K562 (cell line): ENCODE data around the gene TMEM273. TPM values are rescaled to one million over a fixed set of nuclear protein-coding genes. Genes with fewer than 3 reads are reported as not detected.

Source experiments
- ELF2 ChIP-seq: fragments of 250-450 bp; sonication (Bioruptor Pico); IDR thresholded peaks from 2 replicates; pipeline ENCODE4 v1.5.0; 2021; ENCODE audit warnings: mild to moderate bottlenecking
- ELK3 ChIP-seq: fragments of 450-650 bp; formaldehyde crosslinking; IDR thresholded peaks from 2 replicates; pipeline ENCODE4 v1.4.0; 2020; ENCODE audit warnings: mild to moderate bottlenecking
- EP300 ChIP-seq: IDR thresholded peaks from 2 replicates; pipeline ENCODE4 v1.6.1; 2012; ENCODE audit warnings: low read length, improper control_type of control experiment
- FOXO4 ChIP-seq: fragments of 450-650 bp; formaldehyde crosslinking; IDR thresholded peaks from 2 replicates; pipeline ENCODE4 v1.4.0; 2020; ENCODE audit warnings: mild to moderate bottlenecking, moderate library complexity
- GTF2E2 ChIP-seq: fragments of 200-800 bp; sonication (Bioruptor generic); IDR thresholded peaks from 2 replicates; pipeline ENCODE4 v1.6.1; 2016; ENCODE audit warnings: missing genetic modification characterization, missing compliant biosample characterization
- HLTF ChIP-seq: fragments of 450-650 bp; IDR thresholded peaks from 2 replicates; pipeline ENCODE4 v1.6.1; 2016
- KHSRP ChIP-seq: fragments of 450-650 bp; IDR thresholded peaks from 2 replicates; pipeline ENCODE4 v1.6.1; 2017
- NCOA1 ChIP-seq: fragments of 450-650 bp; IDR thresholded peaks from 2 replicates; pipeline ENCODE4 v1.6.1; 2016; ENCODE audit warnings: low read depth
- STAT6 ChIP-seq: sonication (generic); formaldehyde crosslinking; IDR thresholded peaks from 2 replicates; pipeline ENCODE4 v1.8.1; 2023; ENCODE audit warnings: mild to moderate bottlenecking, missing genetic modification reagents
- ZNF232 ChIP-seq: sonication (generic); formaldehyde crosslinking; IDR thresholded peaks from 2 replicates; pipeline ENCODE4 v1.8.0; 2022; ENCODE audit warnings: mild to moderate bottlenecking, missing genetic modification reagents
- ZNF431 ChIP-seq: sonication (generic); formaldehyde crosslinking; IDR thresholded peaks from 2 replicates; pipeline ENCODE4 v1.8.0; 2022; ENCODE audit warnings: mild to moderate bottlenecking, missing genetic modification reagents
- polyA plus RNA-seq, 8 experiments: library from polyadenylated mRNA; depleted of rRNA in 4 of 8; stranded (reverse) in 5 of 8; unstranded in 3 of 8; fragments of >200 nt; fragmentation: Nextera tagmentation in 2 of 8; fragmentation: Illumina TruSeq in 1 of 8; extraction: Ambion mirVana in 2 of 8; extraction: Trizol in 1 of 8; gene quantifications; 2 replicates each; pipeline versions ENCODE4 v1.2.1 to v1.2.3, GENCODE V29; 2011 to 2014; ENCODE audit warnings: inconsistent platforms in 1 of 8, missing spikeins in 1 of 8
- total RNA-seq, 7 experiments: library from RNA; depleted of rRNA in 6 of 7; stranded (reverse); fragments of >200 nt in 6 of 7; fragmentation: Illumina TruSeq in 2 of 7; extraction: Trizol in 2 of 7; gene quantifications; 2 replicates each; pipeline versions ENCODE4 v1.2.1 to v1.2.3, GENCODE V29; 2011 to 2021; ENCODE audit warnings: low replicate concordance in 1 of 7
- TF ChIP-seq, protein P1 (sequence below), 2 experiments: fragments of 450-650 bp in 1 of 2; sonication (generic) in 1 of 2; formaldehyde crosslinking in 1 of 2; IDR thresholded peaks; 2 replicates each; pipeline versions ENCODE4 v1.7.1 to v1.9.0; 2016 to 2022; ENCODE audit warnings: inconsistent platforms in 1 of 2, mild to moderate bottlenecking in 1 of 2, missing genetic modification reagents in 1 of 2

Gene TMEM273
- total and polyA plus RNA-seq, 9 of the 15 experiments (the other 6 are each of a cell fraction or from before 2014, with no cell fraction given): 39.2 to 131 (median 95.6) TPM

DNA sequence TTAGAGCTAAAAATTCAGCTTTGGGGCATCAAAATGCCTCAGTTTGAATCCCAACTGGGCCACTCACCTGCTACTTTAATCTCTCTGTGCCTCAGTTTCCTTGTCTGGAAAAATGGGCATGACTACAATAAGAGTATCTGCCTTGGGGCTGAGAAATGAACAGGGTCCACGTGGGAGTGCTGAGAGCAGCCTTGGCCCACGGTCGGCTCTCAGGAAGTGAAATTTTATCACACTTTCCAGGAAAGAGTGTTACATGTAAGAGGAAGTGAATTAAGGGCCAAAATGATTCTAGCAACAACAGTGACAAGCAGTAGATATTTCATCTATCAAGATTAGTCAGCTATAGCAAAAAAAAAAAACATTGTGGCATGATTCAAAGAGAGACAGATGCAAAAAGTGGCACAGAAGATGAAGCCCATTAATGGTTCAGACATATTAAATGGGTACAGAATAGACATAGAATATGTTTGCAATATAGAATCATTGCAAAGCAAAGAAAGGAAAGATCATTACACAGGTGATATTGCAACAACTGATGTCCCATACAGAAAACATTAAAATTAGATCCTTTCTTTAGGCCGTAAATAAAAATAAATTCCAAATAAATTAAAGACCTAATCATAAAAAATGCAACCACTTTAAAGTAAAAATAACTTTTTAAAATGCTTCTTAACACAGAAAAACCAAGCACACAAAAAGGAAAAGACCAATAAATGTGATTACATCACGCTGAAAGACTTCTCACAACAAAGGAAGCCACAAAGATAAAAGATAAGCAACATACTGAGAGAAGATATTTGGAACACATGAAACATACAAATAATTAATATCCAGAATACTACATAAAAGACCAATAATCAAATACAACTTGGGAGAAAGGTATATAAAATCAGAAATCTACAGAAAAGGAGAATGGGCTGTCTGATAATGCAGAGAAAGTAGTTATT lies 4.3 kb downstream of the TMEM273 start (continued):
- TF ChIP-seq ZNF431 (CRISPR knock-in tag) (no peak), KHSRP (no peak; the same call in 1 of the 2 replicates), STAT6 (CRISPR knock-in tag) (no peak), ELK3 (CRISPR knock-in tag) (no peak), ZNF232 (CRISPR knock-in tag) (no peak), HLTF (no peak), ELF2 (peak; percentile 65; the same call in 1 of the 2 replicates), GTF2E2 (tag) (peak; percentile 63; the same call in 1 of the 2 replicates), FOXO4 (CRISPR knock-in tag) (no peak), EP300 (peak; percentile 95), NCOA1 (peak; percentile 86)
- TF ChIP-seq, protein P1, sequence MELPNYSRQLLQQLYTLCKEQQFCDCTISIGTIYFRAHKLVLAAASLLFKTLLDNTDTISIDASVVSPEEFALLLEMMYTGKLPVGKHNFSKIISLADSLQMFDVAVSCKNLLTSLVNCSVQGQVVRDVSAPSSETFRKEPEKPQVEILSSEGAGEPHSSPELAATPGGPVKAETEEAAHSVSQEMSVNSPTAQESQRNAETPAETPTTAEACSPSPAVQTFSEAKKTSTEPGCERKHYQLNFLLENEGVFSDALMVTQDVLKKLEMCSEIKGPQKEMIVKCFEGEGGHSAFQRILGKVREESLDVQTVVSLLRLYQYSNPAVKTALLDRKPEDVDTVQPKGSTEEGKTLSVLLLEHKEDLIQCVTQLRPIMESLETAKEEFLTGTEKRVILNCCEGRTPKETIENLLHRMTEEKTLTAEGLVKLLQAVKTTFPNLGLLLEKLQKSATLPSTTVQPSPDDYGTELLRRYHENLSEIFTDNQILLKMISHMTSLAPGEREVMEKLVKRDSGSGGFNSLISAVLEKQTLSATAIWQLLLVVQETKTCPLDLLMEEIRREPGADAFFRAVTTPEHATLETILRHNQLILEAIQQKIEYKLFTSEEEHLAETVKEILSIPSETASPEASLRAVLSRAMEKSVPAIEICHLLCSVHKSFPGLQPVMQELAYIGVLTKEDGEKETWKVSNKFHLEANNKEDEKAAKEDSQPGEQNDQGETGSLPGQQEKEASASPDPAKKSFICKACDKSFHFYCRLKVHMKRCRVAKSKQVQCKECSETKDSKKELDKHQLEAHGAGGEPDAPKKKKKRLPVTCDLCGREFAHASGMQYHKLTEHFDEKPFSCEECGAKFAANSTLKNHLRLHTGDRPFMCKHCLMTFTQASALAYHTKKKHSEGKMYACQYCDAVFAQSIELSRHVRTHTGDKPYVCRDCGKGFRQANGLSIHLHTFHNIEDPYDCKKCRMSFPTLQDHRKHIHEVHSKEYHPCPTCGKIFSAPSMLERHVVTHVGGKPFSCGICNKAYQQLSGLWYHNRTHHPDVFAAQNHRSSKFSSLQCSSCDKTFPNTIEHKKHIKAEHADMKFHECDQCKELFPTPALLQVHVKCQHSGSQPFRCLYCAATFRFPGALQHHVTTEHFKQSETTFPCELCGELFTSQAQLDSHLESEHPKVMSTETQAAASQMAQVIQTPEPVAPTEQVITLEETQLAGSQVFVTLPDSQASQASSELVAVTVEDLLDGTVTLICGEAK (IDR thresholded peaks at IDR 0.05): peak; percentile 27; the same call in 1 of the 2 replicates
- TF ChIP-seq, protein P1 (CRISPR knock-in tag; IDR thresholded peaks at IDR 0.05): no peak
